Measurements from ENCODE around the gene OR2V2.
"Not testable (repeated sequence)": the region's sequence is repeated elsewhere in the genome, so short reads cannot be mapped to it uniquely, and the experiment has no call there.

The OR2V2 gene

DNA sequence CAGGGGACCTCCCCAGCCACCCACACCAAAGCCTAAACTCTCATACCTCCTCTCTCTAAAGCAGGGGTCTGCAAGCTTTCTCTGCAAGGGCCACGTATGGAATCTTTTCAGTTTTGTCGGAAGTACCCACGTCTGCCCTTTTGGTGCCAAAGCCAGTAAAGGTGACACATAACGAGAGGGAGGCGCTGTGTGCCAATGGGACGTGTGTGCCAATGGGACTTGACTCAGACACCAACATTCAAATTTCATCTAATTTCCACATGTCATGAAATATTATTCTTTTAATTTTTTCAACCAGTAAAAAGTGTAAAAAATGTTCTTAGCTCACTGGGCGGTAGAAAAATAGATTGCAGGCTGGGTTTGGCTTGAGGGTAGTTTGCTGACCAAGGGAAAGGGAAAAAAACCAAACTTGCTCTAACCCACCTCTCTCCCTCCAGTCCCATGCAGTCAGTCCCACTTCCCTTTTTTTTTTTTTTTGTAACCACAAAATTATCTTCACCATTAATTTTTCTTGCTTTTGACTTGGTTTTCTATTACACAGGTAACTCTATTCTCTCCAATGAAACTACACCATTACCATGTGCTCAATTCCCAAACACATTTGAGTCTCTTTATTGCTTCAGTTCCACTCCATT is 41.9 kb upstream of the OR2V2 start:
- peaks cover 7% of the 10 kb centered on the region for H3K4me1 ChIP-seq (ENCODE audit: insufficient read depth, insufficient read length)
- TF ChIP-seq YY1 (IDR thresholded peaks at IDR 0.05; ENCODE audit: insufficient read depth, insufficient read length) = no peak
- H3K36me3 ChIP-seq (ENCODE audit: insufficient read depth, insufficient read length, low read length) = no peaks in the 10 kb centered on the region
- H3K4me3 ChIP-seq (ENCODE audit: insufficient read length, low read depth) = no peak overlapping the region
- no peak for DNase-seq (ENCODE audit: low read depth, low spot score)
- H3K9ac ChIP-seq (ENCODE audit: insufficient read length, low read depth) = no peak overlapping the region
- H3K27me3 ChIP-seq (ENCODE audit: insufficient read depth, insufficient read length) = peaks cover 2% of the 10 kb centered on the region
- H3K9me3 ChIP-seq (ENCODE audit: insufficient read depth, low read length) = no peaks in the 10 kb centered on the region

DNA sequence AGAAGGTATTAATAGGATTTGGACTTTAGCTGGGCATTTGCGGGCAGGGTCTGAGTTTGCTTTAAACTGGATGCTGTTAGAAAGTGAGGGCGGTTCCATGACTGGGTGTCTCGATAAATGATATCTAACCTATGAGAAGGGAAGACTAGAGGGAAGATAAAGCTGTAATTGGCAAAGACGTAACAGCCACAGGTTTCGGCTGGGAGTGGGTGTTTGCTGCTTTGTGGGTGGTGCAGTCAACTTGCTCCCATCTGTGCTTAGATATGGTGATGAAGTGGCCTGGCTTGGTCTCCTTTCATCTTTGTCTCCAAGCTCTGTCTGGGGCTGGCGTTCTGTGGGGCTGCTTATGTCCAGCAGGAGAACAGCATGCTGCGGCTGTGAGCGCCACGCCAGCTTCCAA is 39.7 kb upstream of the OR2V2 start:
- H3K4me3 ChIP-seq (ENCODE audit: insufficient read length, low read depth) = no peak overlapping the region
- peaks cover 7% of the 10 kb centered on the region for H3K4me1 ChIP-seq (ENCODE audit: insufficient read depth, insufficient read length)
- H3K9ac ChIP-seq (ENCODE audit: insufficient read length, low read depth) = no peak overlapping the region

DNA sequence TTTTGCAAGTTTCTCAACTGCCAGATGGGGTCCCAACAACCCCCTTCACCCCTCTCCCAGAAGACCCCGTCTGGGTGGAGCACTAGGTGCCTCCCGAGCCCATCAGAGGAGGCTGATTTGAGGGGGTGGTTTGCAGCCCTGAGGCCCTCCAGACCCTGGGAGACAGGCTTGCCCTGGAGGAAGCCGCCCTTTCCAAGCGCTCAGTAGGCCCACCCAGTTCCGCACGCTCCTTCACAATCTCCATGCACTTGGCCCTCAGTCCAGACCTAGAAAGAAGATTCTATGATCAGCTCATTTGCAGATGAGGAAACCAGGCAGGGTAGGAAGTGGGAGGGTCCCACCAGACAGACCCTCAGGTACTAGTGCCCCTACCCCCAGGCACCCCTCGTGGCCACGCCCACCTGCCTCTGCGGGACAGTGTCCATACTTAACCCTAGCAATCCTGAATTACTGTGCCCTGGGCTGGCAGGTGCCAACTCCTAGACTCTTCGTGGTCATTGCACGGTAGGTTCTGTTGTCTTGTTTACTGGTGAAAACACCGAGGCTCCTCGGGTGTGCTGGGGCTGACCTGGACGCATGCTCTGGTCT is 38.7 kb upstream of the OR2V2 start:
- H3K9ac ChIP-seq (ENCODE audit: insufficient read length, low read depth) = no peak overlapping the region
- TF ChIP-seq YY1 (IDR thresholded peaks at IDR 0.05; ENCODE audit: insufficient read depth, insufficient read length) = no peak
- TF ChIP-seq SUZ12 (IDR thresholded peaks at IDR 0.05; ENCODE audit: extremely low read depth, insufficient read depth, insufficient read length) = no peak
- no peak for TF ChIP-seq ZNF274 (IDR thresholded peaks at IDR 0.05; ENCODE audit: low read depth, low read length)
- H3K4me3 ChIP-seq (ENCODE audit: insufficient read length, low read depth) = no peak overlapping the region
- no peaks in the 10 kb centered on the region for H3K9me3 ChIP-seq (ENCODE audit: insufficient read depth, low read length)
- no peaks in the 10 kb centered on the region for H3K36me3 ChIP-seq (ENCODE audit: insufficient read depth, insufficient read length, low read length)
- H3K27me3 ChIP-seq (ENCODE audit: insufficient read depth, insufficient read length) = peaks cover 2% of the 10 kb centered on the region
- no peak for DNase-seq (ENCODE audit: low read depth, low spot score)
- peaks cover 7% of the 10 kb centered on the region for H3K4me1 ChIP-seq (ENCODE audit: insufficient read depth, insufficient read length)

More for the DNA sequence above, 39.7 kb upstream of the OR2V2 start:
- TF ChIP-seq YY1 (IDR thresholded peaks at IDR 0.05; ENCODE audit: insufficient read depth, insufficient read length) (no peak), ZNF274 (IDR thresholded peaks at IDR 0.05; ENCODE audit: low read depth, low read length) (no peak), SUZ12 (IDR thresholded peaks at IDR 0.05; ENCODE audit: extremely low read depth, insufficient read depth, insufficient read length) (no peak)
- Histone ChIP-seq H3K27me3 (ENCODE audit: insufficient read depth, insufficient read length) (peaks cover 2% of the 10 kb centered on the region), H3K36me3 (ENCODE audit: insufficient read depth, insufficient read length, low read length) (no peaks in the 10 kb centered on the region), H3K9me3 (ENCODE audit: insufficient read depth, low read length) (no peaks in the 10 kb centered on the region)
- no peak for DNase-seq (ENCODE audit: low read depth, low spot score)

DNA sequence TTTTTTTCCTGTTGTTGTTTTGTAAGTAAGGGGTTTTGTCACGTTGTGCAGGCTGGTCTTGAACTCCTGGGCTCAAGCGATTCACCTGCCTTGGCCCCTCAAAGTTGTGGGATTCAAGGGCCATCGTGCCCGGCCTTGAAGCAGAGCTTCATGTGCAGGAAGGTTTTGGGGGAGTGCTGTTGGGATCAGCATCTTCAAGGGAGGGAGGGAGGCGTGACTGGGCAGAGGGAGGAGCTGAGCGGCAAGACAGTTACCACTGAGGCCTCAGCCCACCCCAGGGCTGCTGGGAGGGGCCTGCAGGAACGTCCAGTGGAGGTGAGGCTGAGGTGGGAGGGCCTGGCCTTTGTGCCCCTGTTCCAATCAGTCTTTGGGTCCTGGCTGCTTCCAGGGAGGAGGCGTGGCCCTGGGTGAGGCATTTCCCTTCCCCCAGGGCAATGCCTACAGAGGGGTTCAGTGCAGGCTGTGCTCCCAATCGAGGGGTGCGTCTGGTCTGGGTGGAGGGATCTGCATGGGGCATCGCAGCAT is 37.8 kb upstream of the OR2V2 start:
- Histone ChIP-seq H3K9me3 (ENCODE audit: insufficient read depth, low read length) (no peaks in the 10 kb centered on the region), H3K9ac (ENCODE audit: insufficient read length, low read depth) (no peak overlapping the region), H3K4me1 (ENCODE audit: insufficient read depth, insufficient read length) (peaks cover 7% of the 10 kb centered on the region), H3K27me3 (ENCODE audit: insufficient read depth, insufficient read length) (peaks cover 2% of the 10 kb centered on the region), H3K4me3 (ENCODE audit: insufficient read length, low read depth) (no peak overlapping the region), H3K36me3 (ENCODE audit: insufficient read depth, insufficient read length, low read length) (no peaks in the 10 kb centered on the region)
- DNase-seq (ENCODE audit: low read depth, low spot score) = no peak
- TF ChIP-seq YY1 (IDR thresholded peaks at IDR 0.05; ENCODE audit: insufficient read depth, insufficient read length) (no peak), SUZ12 (IDR thresholded peaks at IDR 0.05; ENCODE audit: extremely low read depth, insufficient read depth, insufficient read length) (no peak), ZNF274 (IDR thresholded peaks at IDR 0.05; ENCODE audit: low read depth, low read length) (no peak)

DNA sequence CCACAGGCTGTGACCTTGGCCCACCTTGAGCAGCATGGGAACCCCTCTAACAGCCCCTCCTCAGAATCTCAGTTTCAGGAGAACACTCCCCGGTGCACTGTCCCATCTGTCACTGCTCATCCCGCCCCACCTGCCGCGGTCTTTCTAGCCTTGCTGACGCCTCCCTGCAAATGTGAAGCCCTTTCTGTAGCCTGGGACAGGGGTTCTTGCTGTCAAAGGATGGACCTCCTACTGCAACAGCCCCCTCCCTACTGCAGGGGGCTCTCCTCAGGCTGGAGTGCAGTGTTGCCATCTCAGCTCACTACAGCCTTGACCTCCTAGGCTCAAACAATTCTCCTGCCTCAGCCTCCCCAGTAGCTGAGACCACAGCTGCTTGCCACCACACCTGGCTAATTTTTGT is 36.4 kb upstream of the OR2V2 start:
- H3K36me3 ChIP-seq (ENCODE audit: insufficient read depth, insufficient read length, low read length) = no peaks in the 10 kb centered on the region
- TF ChIP-seq SUZ12 (IDR thresholded peaks at IDR 0.05; ENCODE audit: extremely low read depth, insufficient read depth, insufficient read length) = no peak
- no peak overlapping the region for H3K9ac ChIP-seq (ENCODE audit: insufficient read length, low read depth)
- no peak for DNase-seq (ENCODE audit: low read depth, low spot score)
- H3K4me3 ChIP-seq (ENCODE audit: insufficient read length, low read depth) = no peak overlapping the region
- H3K27me3 ChIP-seq (ENCODE audit: insufficient read depth, insufficient read length) = no peaks in the 10 kb centered on the region
- H3K4me1 ChIP-seq (ENCODE audit: insufficient read depth, insufficient read length) = peaks cover 7% of the 10 kb centered on the region
- no peaks in the 10 kb centered on the region for H3K9me3 ChIP-seq (ENCODE audit: insufficient read depth, low read length)

DNA sequence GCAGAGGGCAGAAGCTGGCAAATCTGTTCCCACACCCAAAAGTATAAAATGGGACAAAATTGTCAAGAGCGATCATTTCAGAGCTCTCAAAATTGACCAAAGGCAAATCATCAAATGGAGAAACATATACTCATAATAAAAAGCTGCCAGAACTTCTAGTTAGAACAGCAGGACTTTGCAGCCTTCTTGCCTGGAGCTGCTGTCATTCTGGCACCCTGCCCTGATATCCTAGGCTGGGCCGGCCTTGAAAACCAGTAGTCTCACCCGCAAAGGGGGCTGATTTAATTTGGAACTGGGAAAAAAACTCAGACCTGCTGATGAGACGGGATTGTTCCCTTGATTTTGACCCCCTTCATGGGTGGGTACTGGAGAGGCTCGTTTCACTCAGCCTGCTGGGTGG is 34.9 kb upstream of the OR2V2 start:
- Histone ChIP-seq H3K36me3 (ENCODE audit: insufficient read depth, insufficient read length, low read length) (no peaks in the 10 kb centered on the region), H3K9me3 (ENCODE audit: insufficient read depth, low read length) (no peaks in the 10 kb centered on the region), H3K4me3 (ENCODE audit: insufficient read length, low read depth) (no peak overlapping the region), H3K4me1 (ENCODE audit: insufficient read depth, insufficient read length) (peaks cover 7% of the 10 kb centered on the region), H3K9ac (ENCODE audit: insufficient read length, low read depth) (no peak overlapping the region), H3K27me3 (ENCODE audit: insufficient read depth, insufficient read length) (no peaks in the 10 kb centered on the region)
- no peak for TF ChIP-seq SUZ12 (IDR thresholded peaks at IDR 0.05; ENCODE audit: extremely low read depth, insufficient read depth, insufficient read length)
- DNase-seq (ENCODE audit: low read depth, low spot score) = no peak

DNA sequence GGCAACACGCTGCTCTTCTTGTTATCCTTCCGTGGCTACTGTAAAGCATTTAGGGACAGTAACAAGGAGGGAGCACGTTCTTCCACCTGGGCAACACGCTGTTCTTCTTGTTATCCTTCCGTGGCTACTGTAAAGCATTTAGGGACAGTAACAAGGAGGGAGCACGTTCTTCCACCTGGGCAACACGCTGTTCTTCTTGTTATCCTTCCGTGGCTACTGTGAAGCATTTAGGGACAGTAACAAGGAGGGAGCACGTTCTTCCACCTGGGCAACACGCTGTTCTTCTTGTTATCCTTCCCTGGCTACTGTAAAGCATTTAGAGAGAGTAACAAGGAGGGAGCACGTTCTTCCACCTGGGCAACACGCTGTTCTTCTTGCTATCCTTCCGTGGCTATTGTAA is 33.8 kb upstream of the OR2V2 start:
- H3K4me3 ChIP-seq (ENCODE audit: insufficient read length, low read depth); H3K27me3 ChIP-seq (ENCODE audit: insufficient read depth, insufficient read length); H3K4me1 ChIP-seq (ENCODE audit: insufficient read depth, insufficient read length); H3K9me3 ChIP-seq (ENCODE audit: insufficient read depth, low read length); H3K9ac ChIP-seq (ENCODE audit: insufficient read length, low read depth); H3K36me3 ChIP-seq (ENCODE audit: insufficient read depth, insufficient read length, low read length); DNase-seq (ENCODE audit: low read depth, low spot score): not testable (repeated sequence)
